NCI-H1048 (cell line): ENCODE data around the gene MX1.
A peak's percentile ranks its signal among the peaks of the same experiment; 100 is the strongest.
"Not testable (repeated sequence)": the region's sequence is repeated elsewhere in the genome, so short reads cannot be mapped to it uniquely, and the experiment has no call there.

Source experiments
- DNase-seq: peaks from one replicate; lab custom pipeline; 2025; lab: John Stamatoyannopoulos, UW

Gene MX1

DNA sequence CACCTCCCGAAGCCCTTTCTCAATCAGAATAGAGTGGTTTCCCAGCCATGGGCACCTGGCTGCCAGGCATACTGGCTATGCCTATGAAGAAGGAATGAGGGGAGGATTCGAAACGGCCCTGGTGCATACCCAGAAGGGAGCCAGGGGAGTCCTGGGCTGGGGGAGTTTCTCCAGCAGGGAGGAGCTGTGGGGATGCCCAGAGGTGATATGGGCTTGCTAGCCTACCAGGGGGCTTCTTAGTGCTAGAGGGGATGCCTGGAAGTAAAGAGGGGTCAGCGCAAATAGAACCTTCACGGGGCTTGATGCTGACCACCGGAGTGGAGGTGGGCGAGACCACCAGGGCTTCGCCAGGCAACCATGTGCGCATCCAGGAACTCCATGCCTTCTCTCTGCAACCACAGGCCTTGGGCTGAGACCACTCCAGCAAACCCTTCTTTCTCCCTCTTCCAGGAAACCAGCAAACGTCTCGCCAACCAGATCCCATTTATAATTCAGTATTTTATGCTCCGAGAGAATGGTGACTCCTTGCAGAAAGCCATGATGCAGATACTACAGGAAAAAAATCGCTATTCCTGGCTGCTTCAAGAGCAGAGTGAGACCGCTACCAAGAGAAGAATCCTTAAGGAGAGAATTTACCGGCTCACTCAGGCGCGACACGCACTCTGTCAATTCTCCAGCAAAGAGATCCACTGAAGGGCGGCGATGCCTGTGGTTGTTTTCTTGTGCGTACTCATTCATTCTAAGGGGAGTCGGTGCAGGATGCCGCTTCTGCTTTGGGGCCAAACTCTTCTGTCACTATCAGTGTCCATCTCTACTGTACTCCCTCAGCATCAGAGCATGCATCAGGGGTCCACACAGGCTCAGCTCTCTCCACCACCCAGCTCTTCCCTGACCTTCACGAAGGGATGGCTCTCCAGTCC lies 18.2 kb upstream of the MX1 start:
- no peak for DNase-seq

DNA sequence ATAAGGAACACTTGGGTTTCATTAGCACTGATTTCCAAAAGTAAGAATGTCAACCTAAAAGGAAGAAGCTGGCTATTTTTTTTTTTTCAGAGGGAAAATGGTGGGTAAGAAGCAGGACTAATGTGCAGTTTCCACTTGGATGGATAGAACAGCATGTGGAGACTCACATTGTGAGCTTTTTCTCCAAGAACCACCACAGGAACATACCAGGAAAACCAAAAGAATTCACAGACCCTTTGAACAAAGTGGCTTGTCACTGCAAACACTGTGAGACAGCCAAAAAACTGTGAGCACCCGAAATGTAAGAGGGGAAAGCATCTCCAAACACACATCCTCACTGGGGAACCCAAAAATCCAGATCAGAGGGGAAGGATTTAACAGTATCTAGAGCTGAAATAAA lies 15.7 kb upstream of the MX1 start:
- no peak for DNase-seq

DNA sequence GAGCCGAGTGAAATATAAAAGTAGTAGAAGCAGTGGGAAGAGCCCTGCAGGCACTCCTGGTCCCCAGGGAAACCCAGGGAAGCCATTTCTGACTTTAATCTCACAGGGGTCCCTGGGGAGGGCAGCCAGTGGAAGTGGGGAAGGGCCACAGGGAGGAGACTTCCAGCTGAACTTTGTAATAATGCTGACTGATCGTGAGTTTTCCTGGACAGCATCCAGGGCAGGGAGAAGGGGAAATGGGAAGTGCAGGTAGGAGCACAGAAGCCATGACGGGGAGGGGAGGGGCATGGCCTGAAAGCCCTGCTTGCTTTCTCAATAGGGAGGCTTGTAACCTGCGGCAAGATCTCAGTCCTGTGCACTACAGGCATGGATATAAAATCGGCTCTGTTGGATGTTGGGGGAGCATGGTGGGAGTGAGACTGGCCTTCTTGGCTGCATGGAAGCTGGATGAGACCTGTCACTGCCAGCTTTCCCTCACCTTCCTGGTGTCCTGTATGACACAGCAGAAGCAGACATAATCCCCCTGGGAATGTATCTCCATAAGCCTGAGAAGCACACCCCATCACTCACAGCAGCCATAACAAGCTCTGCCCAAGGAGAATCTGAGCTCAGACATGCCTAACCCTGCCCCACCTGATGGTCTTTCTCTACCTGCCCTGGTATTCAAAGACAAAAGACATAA lies 15.1 kb upstream of the MX1 start:
- no peak for DNase-seq

DNA sequence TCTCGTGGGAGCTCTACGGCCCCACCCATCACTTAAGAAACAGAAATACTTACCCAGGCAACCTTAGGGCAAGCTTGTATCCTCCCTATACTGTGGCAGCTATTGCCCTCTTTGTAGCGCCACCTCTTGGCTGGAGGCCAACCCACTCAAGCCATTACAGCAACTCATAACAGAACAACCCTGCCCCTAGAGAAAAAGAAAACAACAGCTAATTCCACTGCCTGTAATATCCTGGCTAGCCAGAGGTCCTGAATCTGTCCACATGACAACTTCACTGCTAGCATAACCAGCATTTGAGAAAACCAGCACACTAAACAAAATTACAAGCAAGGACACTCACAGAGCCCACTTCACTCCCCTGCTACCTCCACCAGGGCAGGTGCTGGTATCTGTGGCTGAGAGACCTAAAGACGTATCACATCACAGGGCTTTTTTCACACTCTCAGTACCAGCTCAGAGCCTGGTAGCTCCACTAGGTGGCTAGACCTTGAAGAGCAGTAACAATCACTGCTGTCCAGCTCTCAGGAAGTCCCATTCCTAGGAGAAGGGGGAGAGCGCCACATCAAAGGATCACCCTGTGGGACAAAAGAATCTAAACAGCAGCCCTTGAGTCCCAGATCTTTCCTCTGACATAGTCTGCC lies 14.5 kb upstream of the MX1 start:
- DNase-seq, result no peak

DNA sequence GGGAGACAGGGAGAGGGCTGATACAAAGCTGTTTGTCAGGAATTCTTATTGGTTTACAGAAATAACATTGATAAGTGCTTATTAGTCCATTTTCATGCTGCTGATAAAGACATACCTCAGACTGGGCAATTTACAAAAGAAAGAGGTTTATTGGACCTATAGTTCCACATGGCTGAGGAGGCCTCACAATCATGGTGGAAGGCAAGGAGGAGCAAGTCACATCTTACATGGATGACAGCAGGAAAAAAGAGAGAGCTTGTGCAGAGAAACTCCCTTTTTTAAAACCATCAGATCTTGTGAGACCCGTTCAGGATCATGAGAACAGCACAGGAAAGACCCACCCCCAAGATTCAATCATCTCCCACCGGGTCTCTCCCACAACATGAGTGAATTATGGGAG lies 8.5 kb upstream of the MX1 start:
- DNase-seq, result not testable (repeated sequence)

DNA sequence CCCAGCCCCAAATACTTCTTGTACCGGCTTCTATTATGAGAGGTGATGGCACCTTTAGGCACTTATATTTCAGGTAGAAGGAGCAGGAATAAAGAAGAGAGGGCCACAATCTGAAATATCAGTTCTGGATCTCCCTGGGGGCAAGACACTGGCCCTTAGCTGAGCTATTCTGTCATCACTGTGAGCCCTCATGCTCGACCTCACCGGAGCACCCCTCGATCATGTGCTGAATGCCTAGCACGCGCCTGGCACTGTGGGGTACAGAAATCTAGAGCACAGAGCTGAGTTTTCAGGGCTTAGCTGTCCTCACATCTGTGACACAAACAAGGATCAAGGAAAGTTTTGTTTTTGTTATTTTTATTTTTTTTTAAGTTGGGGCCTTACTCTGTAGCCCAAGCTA lies 7.6 kb upstream of the MX1 start:
- DNase-seq, result no peak

DNA sequence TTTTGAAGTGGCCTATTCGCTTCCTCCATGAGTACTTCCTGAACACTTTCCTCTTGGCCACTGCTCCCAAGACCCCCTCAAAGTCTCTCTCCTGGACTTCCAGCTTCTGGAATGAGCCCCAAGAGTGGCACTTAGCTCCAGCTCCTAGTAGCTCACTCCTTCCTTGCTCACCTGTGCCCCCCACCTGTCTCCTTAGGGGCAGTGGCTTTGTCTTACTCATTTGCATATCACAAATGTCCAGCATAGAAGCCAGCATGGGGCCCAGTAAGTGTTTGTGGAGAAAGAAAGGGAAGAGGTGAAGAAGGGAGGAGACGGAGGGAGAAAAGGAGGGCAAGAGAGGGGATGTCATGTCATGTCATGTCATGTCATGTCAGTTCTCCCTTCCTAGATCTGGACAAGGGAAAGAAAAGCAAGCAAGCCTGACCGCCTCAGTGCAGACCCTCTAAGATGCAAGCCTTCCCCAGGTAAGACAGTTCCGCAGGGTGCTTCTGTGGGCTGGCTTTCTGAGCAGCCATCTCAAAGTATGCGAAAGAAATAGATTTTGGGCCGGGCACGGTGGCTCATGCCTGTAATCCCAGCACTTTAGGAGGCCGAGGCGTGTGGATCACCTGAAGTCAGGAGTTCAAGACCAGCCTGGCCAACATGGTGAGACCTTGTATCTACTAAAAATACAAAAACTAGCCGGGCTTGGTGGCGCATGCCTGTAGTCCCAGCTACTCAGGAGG lies 6.9 kb upstream of the MX1 start:
- no peak for DNase-seq

DNA sequence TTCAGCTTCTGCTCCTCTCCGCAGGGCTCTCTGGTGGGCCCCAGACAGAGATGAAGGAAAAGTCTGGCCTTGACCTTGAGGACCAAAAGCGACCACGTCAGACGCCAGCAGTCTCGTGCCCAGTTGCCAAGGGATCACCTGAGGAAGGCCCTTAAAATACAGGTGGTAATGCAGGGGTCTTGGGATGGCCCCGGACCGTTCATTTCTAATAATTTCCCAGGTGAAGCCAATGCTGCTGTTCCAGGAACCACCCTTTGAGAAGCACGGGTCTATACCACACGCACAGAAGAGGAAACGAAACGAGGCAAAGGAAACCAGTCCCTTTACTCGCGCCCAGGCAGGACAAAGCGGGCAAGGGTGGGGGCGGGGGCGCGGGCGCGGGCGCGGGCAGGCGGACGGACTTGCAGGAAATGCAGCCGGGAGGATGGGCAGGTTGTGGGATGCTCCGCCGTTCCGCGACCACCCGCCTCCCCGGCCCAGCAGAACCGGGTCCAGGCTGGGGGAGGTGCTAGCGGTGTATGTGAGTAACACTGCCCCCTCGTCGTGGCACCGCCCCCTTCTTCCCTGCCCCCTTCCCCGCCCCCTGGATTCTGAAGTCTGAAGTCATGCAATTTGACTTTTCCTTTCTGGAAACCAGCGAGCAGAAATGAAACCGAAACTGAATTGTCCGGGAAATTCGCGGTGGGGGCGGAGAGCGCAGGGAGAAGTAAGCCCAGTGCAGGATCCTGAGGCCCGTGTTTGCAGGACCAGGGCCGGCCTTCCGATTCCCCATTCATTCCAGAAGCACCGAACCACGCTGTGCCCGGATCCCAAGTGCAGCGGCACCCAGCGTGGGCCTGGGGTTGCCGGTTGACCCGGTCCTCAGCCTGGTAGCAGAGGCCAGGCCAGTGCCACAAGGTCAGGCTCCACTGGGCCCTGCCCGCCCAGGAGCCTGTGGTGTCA lies 5.8 kb upstream of the MX1 start:
- DNase-seq, result peak; percentile 80

DNA sequence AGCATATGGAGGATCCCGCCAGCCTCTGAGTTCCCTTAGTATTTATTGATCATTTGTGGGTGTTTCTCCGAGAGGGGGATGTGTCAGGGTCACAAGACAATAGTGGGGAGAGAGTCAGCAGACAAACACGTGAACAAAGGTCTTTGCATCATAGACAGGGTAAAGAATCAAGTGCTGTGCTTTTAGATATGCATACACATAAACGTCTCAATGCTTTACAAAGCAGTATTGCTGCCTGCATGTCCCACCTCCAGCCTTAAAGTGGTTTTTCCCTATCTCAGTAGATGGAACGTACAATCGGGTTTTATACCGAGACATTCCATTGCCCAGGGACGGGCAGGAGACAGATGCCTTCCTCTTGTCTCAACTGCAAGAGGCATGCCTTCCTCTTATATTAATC lies 5.0 kb upstream of the MX1 start:
- not testable (repeated sequence) for DNase-seq

DNA sequence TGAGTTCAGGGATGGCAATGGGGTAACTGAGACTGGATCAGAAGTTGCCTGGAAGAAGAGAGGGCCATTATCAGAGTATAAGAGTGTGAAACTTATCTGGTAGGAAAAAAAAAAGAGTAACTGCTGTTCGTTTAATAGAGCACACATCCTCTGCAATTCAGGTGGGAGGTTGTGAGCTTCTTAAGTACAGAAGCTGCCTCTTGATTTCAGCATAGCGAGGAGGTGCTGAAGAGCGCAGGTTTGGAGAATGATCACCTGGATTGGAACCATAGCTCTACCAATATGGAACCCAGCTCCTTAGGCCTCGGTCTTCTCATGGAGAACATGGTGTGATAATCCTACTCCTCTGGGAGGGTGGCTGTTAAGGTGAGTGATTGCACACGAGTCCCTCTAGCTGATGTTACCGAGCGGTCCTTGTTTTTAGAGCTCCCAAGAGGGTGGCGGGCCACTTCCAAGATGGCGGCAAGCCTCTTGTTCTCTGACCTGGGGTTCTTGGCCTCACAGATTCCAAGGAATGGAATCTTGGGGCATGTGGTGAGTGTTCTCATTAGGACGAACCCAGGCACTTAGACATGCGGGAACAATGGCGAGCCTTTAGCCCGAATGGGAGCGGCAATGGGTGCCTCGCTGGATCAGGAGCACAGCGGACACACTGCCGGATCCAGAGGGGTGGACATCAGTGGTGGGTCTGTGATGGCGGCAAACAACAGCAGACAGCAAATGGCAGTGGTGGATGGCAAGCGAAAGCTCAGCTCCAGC lies 3.3 kb upstream of the MX1 start:
- DNase-seq, result no peak

DNA sequence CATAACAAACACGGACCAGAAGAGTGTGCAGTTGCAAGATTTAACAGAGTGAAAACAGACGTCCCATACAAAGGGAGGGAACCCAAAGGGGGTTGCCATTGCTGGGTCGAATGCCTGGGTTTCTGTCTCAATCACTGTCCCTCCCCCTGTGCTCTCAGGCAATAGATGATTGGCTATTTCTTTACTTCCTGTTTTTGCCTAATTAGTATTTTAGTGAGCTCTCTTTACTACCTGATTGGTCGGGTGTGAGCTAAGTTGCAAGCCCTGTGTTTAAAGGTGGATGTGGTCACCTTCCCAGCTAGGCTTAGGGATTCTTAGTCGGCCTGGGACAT lies 2.8 kb upstream of the MX1 start:
- DNase-seq, result not testable (repeated sequence)

DNA sequence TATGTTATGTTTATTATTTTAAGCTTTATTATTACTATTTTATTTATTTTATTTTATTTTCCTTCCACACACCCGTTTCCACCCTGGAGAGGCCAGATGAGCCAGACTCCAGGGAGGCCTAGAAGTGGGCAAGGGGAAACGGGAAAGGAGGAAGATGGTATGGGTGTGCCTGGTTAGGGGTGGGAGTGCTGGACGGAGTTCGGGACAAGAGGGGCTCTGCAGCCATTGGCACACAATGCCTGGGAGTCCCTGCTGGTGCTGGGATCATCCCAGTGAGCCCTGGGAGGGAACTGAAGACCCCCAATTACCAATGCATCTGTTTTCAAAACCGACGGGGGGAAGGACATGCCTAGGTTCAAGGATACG lies 468 bp upstream of the MX1 start:
- no peak for DNase-seq

DNA sequence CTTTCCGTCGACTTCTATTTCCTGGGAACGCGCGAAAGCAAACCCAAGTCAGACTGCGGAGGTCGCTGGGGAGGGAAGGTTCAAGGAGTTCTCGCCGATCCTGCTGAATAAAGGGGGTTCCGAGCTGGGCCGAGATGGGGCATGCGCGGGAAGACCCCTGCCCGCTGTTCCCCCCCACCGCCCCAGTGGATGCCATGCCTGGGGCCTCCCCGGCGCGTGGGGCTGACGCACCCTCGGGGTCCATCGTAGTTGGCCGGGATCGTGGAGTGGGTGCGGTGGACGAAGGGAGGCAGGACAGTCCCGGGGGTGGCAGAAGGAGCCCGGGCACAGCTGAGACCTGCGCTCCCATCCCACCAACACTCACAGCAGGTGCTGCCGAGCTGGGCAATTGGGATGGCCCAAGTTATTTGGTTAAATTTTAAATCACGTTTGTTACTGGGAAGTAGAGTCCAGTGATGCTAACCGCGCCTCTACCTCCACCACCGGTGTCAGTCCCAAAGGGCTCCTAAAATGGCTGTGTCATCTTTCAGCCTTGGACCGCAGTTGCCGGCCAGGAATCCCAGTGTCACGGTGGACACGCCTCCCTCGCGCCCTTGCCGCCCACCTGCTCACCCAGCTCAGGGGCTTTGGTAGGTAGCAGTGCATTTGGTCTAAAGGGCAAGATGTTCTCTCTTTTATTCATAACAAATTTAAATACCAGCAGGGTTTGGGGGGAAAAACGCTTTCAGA lies 801 bp downstream of the MX1 start:
- DNase-seq, result no peak

DNA sequence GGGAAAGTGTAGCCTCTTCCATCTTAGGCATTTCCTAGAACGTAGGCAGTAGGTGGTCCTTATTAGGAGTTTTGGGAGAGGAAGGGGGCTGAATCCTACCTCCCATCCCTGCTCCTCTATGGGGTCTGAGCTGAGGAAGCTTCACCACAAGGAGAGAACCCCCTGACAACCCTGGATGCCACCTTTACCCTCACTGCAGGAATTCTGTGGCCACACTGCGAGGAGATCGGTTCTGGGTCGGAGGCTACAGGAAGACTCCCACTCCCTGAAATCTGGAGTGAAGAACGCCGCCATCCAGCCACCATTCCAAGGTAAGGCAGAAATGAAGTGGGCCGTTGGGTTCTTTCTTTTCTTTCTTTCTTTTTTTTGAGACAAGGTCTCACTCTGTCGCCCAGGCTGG lies 1.5 kb downstream of the MX1 start:
- DNase-seq, result no peak

DNA sequence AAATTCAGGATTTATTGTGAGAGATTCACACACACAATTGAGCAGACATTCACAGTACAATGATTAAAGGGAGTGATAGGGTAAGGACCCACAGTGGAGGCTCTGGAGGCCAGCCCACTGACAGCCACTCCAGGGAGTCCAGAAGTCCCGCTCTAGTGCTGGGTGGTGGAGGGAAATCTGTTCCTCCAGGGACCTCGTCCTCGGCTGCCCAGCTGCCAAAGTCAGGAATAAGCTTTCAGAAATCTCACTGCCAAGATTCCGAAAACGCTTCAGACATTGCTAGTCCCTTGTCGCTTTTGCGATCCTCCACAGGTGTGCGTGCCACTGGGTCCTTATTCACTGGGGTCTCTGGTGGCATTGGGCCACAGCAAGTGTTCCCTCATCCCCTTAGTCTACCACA lies 2.3 kb downstream of the MX1 start:
- DNase-seq, result no peak

DNA sequence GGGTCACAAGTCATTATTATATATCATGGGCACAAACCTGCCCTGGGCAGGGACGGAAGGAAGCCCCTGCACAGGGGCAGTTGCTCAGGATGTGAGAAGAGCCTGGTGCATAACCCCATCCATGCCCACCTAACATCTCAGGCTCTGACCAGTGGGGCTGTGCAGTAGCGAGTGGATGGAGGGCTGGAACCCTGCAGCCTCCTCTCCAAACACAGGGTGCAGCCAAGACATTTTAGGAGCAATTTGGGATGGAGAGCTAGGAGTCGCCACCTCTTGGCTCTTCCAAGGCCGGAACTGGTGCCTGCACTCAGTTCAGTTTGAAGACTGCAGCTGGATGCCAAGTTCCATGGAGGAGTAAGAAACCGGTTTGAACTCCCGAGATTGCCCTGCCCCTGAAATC lies 2.8 kb downstream of the MX1 start:
- no peak for DNase-seq

DNA sequence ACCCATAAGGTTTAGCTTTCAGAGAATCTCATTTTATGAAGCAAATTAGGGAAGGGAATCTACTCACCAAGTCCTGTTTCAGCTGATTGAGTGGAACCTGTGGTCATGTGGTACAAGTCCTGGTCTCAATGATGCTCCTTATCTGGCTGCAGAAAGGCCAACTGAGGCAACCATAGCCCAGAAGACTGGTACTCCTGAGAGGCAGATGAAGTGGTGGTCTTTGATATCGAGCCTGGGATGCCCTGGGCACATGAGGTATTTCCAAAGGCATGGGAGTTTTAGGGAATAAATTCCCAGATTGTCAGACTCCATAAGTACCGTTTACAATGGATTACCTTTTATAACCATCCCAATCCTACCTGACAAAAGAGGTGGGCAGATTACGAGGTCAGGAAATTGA lies 3.3 kb downstream of the MX1 start:
- no peak for DNase-seq

DNA sequence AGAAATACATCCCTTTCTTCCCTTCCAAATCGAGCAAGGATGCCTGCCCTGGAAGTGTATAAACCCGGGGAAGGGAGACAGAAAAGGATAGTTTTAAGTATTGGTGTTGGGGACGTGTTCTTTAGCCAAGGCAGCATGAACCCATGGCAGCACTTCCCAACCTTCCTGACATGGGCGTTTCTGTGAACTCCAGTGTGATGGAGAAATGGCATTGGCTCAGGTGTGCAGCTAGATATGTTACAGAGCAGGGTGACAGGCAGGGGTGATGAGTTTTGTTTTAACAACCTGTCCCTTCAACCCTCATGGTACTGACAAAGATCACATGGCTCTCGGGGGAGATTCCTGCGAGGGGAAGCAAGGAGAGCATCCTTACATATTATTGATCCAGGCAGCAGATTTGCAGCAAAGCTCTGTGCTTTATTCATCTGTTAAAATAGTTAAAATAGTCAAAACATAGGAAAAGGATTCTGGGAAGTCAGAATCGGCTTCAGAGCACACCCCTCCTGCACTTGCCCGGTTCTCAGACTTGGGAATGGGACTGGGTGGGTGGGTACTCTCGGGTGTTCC lies 4.0 kb downstream of the MX1 start:
- DNase-seq, result no peak

DNA sequence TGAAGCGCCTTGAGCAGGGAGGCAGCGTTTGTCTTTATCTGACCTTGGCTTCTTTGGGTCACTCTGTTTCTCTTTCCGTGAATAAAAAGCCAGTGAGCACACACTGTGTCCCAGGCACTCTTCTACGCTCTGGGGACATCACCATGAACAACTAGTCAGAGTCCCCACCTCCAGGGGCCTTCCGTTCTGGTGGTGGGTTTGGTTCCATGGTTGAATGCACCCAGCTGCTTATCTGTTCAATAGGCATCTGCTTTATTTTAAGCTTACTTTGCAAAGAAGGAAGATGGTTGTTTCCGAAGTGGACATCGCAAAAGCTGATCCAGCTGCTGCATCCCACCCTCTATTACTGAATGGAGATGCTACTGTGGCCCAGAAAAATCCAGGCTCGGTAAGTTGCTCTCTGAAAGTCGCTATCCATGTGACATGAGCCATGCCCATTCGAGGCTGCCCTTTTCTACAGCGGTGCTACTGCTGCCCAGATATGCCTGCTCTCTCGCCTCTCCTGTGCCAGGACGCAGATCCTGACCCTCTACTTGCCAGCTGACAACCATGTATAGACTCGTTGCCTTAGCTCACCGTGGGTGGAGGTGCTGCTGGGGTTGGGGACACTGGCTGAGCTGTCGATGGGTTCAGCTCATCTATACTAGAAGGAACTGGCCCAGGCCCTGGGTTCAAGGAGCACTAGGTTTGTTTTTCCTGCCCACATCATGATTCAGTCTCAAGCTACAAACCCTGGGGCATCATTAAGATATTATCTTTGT lies 5.9 kb downstream of the MX1 start:
- no peak for DNase-seq
